GM23338 (cell line): Measurements from ENCODE around the gene GRM4. TPM values are rescaled to one million over a fixed set of nuclear protein-coding genes. Genes with fewer than 3 reads are reported as not detected.

Experiments
- ATAC-seq: fragments of 200-7000 bp; cut with Tn5 transposase; 3 replicates; pipeline ENCODE4 v1.9.1; 2020
- DNase-seq: peaks from one replicate; pipeline ENCODE4 v3.0.0-alpha.2; 2015; ENCODE audit warnings: low spot score
- H2AFZ ChIP-seq: fragments of 200-600 bp; sonication (generic); 2 replicates; pipeline ENCODE4 v1.8.0; 2016; ENCODE audit warnings: antibody characterized with exemption, mild to moderate bottlenecking, moderate library complexity
- H3F3A ChIP-seq: fragments of 200-600 bp; sonication (generic); replicated peaks from 2 replicates; pipeline ENCODE4 v1.8.0; 2017; ENCODE audit warnings: antibody characterized with exemption, mixed run types, low read depth
- H3K27ac ChIP-seq: fragments of 200-600 bp; sonication (generic); 2 replicates; pipeline ENCODE4 v1.6.1; 2016; ENCODE audit warnings: low read depth
- H3K27me3 ChIP-seq: fragments of 200-600 bp; sonication (generic); 2 replicates; pipeline ENCODE4 v1.8.0; 2016; ENCODE audit warnings: mild to moderate bottlenecking, mixed run types, moderate library complexity; ENCODE audit not compliant: insufficient read depth
- H3K36me3 ChIP-seq: fragments of 200-600 bp; sonication (generic); 2 replicates; pipeline ENCODE4 v1.8.0; 2016; ENCODE audit warnings: mild to moderate bottlenecking; ENCODE audit not compliant: insufficient read depth
- H3K4me1 ChIP-seq: fragments of 200-600 bp; sonication (generic); 2 replicates; pipeline ENCODE4 v1.8.0; 2016; ENCODE audit warnings: mild to moderate bottlenecking, moderate library complexity; ENCODE audit not compliant: insufficient read depth
- H3K4me2 ChIP-seq: fragments of 200-600 bp; sonication (generic); 2 replicates; pipeline ENCODE4 v1.7.1; 2017; ENCODE audit warnings: mixed run types
- H3K4me3 ChIP-seq: fragments of 200-600 bp; sonication (generic); 2 replicates; pipeline ENCODE4 v1.6.1; 2016; ENCODE audit warnings: mixed run types
- H3K79me2 ChIP-seq: fragments of 200-600 bp; sonication (generic); replicated peaks from 2 replicates; pipeline ENCODE4 v1.8.0; 2017; ENCODE audit warnings: mild to moderate bottlenecking; ENCODE audit not compliant: insufficient read depth
- H3K9me2 ChIP-seq: fragments of 200-600 bp; sonication (generic); 2 replicates; pipeline ENCODE4 v1.8.0; 2017; ENCODE audit not compliant: insufficient read depth
- H4K20me1 ChIP-seq: fragments of 200-600 bp; sonication (generic); replicated peaks from 2 replicates; pipeline ENCODE4 v1.8.0; 2017; ENCODE audit warnings: mild to moderate bottlenecking; ENCODE audit not compliant: insufficient read depth
- H3K27ac Mint-ChIP-seq: 2 replicates; pipeline ENCODE4 v1.8.0; 2020; ENCODE audit warnings: inconsistent platforms, mild to moderate bottlenecking, moderate library complexity, mixed read lengths
- H3K27me3 Mint-ChIP-seq: 3 replicates; pipeline ENCODE4 v1.8.0; 2022; ENCODE audit warnings: low read depth, mild to moderate bottlenecking, moderate library complexity, mixed read lengths, inconsistent platforms; ENCODE audit not compliant: insufficient read depth, poor library complexity
- H3K36me3 Mint-ChIP-seq: 3 replicates; pipeline ENCODE4 v1.8.0; 2021; ENCODE audit warnings: low read depth, mild to moderate bottlenecking, inconsistent platforms, moderate library complexity, mixed read lengths
- H3K4me1 Mint-ChIP-seq: 3 replicates; pipeline ENCODE4 v1.8.0; 2020; ENCODE audit warnings: mild to moderate bottlenecking, inconsistent platforms, mixed read lengths
- H3K4me3 Mint-ChIP-seq: 3 replicates; pipeline ENCODE4 v1.8.0; 2021; ENCODE audit warnings: moderate library complexity, mild to moderate bottlenecking, inconsistent platforms, mixed read lengths
- H3K9me3 Mint-ChIP-seq: 3 replicates; pipeline ENCODE4 v1.8.0; 2020; ENCODE audit warnings: moderate library complexity, mild to moderate bottlenecking, inconsistent platforms, mixed read lengths
- CTCF ChIP-seq, 2 experiments: fragments of 200-600 bp in 1 of 2; sonication (generic) in 1 of 2; conservative IDR thresholded peaks; 2 replicates each; pipeline versions ENCODE4 v1.5.1 to v1.6.1; 2016 to 2017; ENCODE audit warnings: antibody characterized with exemption in 2 of 2, low read depth in 2 of 2, mild to moderate bottlenecking in 2 of 2, moderate library complexity in 1 of 2
- EZH2 ChIP-seq: fragments of 200-600 bp; sonication (generic); IDR thresholded peaks from one replicate; pipeline ENCODE4 v1.8.0; 2017; ENCODE audit warnings: antibody characterized with exemption, mild to moderate bottlenecking, low read depth; ENCODE audit not compliant: unreplicated experiment
- NANOG ChIP-seq: IDR thresholded peaks from 2 replicates; pipeline ENCODE4 v1.6.1; 2016; ENCODE audit warnings: antibody characterized with exemption, borderline replicate concordance
- POLR2AphosphoS5 ChIP-seq: IDR thresholded peaks from 2 replicates; pipeline ENCODE4 v1.6.1; 2016; ENCODE audit warnings: antibody characterized with exemption, low read depth
- STAT1 ChIP-seq: IDR thresholded peaks from one replicate; pipeline ENCODE4 v1.6.1; 2016; ENCODE audit warnings: antibody characterized with exemption; ENCODE audit not compliant: unreplicated experiment
- ZNF114 ChIP-seq: fragments of 250-450 bp; sonication (Bioruptor Pico); IDR thresholded peaks from 2 replicates; pipeline ENCODE4 v1.5.0; 2020; ENCODE audit warnings: mild to moderate bottlenecking, moderate library complexity
- ZNF462 ChIP-seq: fragments of 250-450 bp; sonication (Bioruptor Pico); IDR thresholded peaks from 2 replicates; pipeline ENCODE4 v1.5.0; 2020; ENCODE audit warnings: mild to moderate bottlenecking, moderate library complexity
- polyA plus RNA-seq: library from polyadenylated mRNA; unstranded; fragments of >200 nt; fragmentation: Nextera tagmentation; extraction: Ambion mirVana; gene quantifications from 2 replicates; pipeline ENCODE4 v1.2.1, GENCODE V29; 2016
- total RNA-seq: library from RNA; depleted of rRNA; stranded (reverse); fragments of >200 nt; shearing (Covaris generic); gene quantifications from 2 replicates; pipeline ENCODE4 v1.2.3, GENCODE V29; 2014

The GRM4 gene
- total and polyA plus RNA-seq, 2 experiments from 2014 or later, result 7.0 to 30.6 TPM

- H2AFZ ChIP-seq, result no peak overlapping the region
- no peaks in the 10 kb centered on the region for H3K9me3 Mint-ChIP-seq
- no peaks in the 10 kb centered on the region for H3K79me2 ChIP-seq
- 0 out of 2 replicates have a peak, but pooled peaks cover 5% of the 10 kb centered on the region for H3K27me3 ChIP-seq
- peaks cover 16% of the 10 kb centered on the region for H3K4me1 Mint-ChIP-seq
- H3K4me2 ChIP-seq, result no peak overlapping the region
- H3K4me3 Mint-ChIP-seq, result no peak overlapping the region
- no peak overlapping the region for H3K4me3 ChIP-seq
- peaks cover 16% of the 10 kb centered on the region for H3K27me3 Mint-ChIP-seq
- H3K4me1 ChIP-seq, result no peaks in the 10 kb centered on the region; the same call in 1 of the 2 replicates
- H3K36me3 ChIP-seq, result no peaks in the 10 kb centered on the region
- H4K20me1 ChIP-seq, result no peaks in the 10 kb centered on the region
- TF ChIP-seq ZNF114 (CRISPR knock-in tag) (no peak), CTCF (conservative IDR thresholded peaks at IDR 0.05; ENCODE audit: low read depth in 2 of 2) (peak; percentile 46 to 71), EZH2 (no peak)
- H3K27ac Mint-ChIP-seq, result no peak overlapping the region
- ATAC-seq (peak; percentile 38), DNase-seq (peak; percentile 26)
- H3K27ac ChIP-seq, result no peak overlapping the region
- H3K9me2 ChIP-seq, result no peaks in the 10 kb centered on the region
- no peaks in the 10 kb centered on the region; the same call in 2 of the 3 replicates for H3K36me3 Mint-ChIP-seq
- peaks cover 15% of the 10 kb centered on the region; the same call in 1 of the 2 replicates for H3F3A ChIP-seq
Observed at GRCh38 chr6:34194772-34195171, 48.9 kb upstream of the GRM4 start.

- DNase-seq (peak; percentile 25), ATAC-seq (no peak)
- H3K4me3 ChIP-seq, result no peak overlapping the region
- no peaks in the 10 kb centered on the region for H3K9me2 ChIP-seq
- H3K4me1 ChIP-seq, result no peaks in the 10 kb centered on the region
- no peaks in the 10 kb centered on the region for H3K36me3 ChIP-seq
- H2AFZ ChIP-seq, result no peak overlapping the region
- 0 out of 2 replicates have a peak, but pooled peaks cover under 1% of the 10 kb centered on the region for H3K27me3 ChIP-seq
- H3K27ac ChIP-seq, result no peak overlapping the region
- Mint-ChIP-seq H3K36me3 (no peaks in the 10 kb centered on the region; the same call in 2 of the 3 replicates), H3K27ac (no peak overlapping the region), H3K9me3 (no peaks in the 10 kb centered on the region), H3K4me1 (peaks cover 6% of the 10 kb centered on the region), H3K27me3 (peaks cover 15% of the 10 kb centered on the region), H3K4me3 (no peak overlapping the region)
- no peaks in the 10 kb centered on the region for H4K20me1 ChIP-seq
- no peaks in the 10 kb centered on the region for H3K79me2 ChIP-seq
- H3K4me2 ChIP-seq, result no peak overlapping the region
- 0 out of 2 replicates have a peak, but pooled peaks cover 8% of the 10 kb centered on the region for H3F3A ChIP-seq
- TF ChIP-seq ZNF462 (CRISPR knock-in tag) (no peak), ZNF114 (CRISPR knock-in tag) (no peak), POLR2AphosphoS5 (no peak), CTCF (conservative IDR thresholded peaks at IDR 0.05; ENCODE audit: low read depth in 2 of 2) (peak in 1 of 2 experiments; percentile 46; a peak in 2 of 4 replicates), STAT1 (no peak), NANOG (no peak)
Observed at GRCh38 chr6:34190504-34191122, 44.7 kb upstream of the GRM4 start.
